Left forelimb (tissue), 1 donor: ENCODE data around the gene CFHR3.
"Not testable (repeated sequence)": the region's sequence is repeated elsewhere in the genome, so short reads cannot be mapped to it uniquely, and the experiment has no call there.

Experiments used
- DNase-seq: peaks from one replicate; pipeline ENCODE4 v3.0.0-alpha.2; 2018; ENCODE audit warnings: low spot score

Gene CFHR3

DNA sequence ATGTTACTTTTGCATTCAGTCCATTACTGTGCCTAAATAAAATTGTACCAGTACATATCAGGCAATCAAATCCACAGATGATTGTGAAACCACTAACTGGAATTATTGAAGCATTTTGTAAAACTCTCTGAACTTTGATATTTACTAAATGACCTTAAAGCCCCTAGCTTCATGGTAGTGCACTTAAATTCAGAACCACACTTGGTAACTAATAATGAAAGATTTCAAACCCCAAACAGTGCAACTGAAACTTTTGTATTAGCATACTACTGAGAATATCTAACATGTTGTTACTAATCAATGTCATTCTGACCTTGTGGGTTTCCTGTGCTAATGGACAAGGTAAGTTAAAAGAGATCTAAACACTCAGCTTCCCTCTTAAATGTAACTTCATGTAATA lies at the start of gene CFHR3:
CFHR3 (plus strand) TSS at position 238 of the 400 bp plus-strand sequence; CDS start at position 285, 47 bp downstream.
- DNase-seq = no peak

DNA sequence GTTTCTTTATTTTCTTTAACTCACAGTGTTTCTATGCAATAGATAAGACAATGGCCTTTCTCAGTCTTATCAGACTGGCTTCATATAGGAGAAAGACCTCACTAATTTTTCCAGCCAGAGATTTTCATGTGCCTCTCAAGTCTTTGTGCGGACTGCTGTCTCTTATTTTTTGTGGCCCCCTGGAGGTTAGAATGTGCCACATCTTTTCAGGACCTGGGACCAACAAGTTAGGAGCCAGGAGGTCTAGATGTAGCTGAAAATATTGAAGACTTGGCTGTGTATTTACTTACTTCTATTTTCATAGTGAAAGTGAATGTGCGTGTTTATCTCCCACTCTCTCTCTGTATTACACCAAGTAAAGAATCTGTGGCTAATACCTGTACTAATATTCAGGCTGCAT lies 42.1 kb upstream of the CFHR3 start:
- no peak for DNase-seq

DNA sequence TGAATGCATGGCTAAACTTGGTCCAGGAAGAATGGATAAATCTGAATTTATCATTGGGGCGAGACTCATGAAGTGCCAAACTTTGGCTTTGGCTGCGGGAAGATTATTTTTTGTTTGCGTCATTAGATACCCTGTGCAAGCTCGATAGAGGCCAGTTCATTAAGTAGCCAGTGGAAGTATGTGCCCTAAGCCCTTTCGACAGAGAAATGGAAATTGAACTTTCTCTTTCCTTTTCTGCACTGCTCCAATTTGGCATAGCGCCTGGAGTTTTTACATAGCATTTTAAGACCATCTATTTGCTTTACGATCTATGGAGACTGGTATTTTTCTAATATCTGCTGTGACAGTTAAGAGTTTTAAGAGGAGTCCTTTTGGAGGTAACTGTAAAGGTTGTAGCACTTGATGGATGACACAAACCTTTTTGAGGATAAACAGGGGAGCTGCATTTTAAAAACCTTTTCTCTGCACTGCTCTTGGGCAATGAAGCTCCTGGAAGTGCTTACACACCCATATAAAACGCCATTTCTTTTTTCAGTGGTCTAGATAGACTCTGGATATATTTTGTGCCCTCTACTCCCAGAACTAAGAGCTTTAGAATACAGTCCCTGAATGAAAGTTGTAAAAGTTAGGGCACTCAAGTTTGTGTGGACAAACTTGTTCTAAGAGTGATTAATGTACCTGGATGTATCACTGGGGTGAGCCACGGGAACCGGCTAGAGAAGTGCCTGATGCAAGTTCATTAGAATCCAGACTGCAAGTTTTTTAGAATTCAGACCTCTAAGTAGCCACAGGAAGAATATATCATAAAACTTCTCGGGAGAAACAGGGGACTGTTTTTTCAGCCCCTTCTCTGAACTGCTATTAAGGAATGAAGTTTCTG lies 41.3 kb upstream of the CFHR3 start:
- DNase-seq = no peak

DNA sequence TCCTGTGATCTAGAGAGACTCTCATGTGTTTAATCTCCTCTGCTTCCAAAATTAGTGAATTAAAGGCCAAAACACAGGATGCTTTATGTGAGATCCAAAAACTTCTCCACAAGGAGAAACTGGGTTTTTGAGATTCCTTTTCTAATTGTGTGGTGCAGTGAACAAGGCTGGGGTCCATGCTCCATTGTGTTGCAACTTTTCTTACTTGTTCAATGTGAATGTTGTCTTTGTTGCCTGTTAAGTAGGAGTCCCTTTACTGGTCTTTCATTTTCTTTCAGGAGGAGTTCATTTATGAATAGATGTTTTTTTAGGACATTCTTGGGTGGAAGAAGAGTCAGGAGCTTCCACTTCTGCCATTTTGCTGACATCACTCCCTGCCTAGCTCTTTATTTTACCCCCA lies 40.6 kb upstream of the CFHR3 start:
- no peak for DNase-seq

DNA sequence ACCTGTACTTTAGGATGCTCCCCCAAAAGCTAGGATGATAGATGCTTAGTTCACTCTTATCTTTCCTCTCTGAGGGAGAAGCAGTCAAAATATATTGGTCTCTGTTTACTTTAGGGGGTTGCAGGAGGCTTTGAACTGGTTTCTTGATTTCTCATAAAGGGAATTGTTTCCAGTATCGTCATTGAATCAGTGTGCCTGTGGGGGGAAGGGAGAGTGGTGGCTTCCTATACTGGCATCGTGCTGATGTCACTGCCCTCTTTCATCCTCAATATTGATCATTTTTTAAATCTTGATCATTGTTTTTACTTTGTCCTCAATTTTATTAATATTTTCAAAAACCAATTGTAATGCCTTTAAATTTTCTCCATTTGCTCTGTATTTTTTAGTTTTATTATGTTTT lies 40.2 kb upstream of the CFHR3 start:
- DNase-seq = no peak

DNA sequence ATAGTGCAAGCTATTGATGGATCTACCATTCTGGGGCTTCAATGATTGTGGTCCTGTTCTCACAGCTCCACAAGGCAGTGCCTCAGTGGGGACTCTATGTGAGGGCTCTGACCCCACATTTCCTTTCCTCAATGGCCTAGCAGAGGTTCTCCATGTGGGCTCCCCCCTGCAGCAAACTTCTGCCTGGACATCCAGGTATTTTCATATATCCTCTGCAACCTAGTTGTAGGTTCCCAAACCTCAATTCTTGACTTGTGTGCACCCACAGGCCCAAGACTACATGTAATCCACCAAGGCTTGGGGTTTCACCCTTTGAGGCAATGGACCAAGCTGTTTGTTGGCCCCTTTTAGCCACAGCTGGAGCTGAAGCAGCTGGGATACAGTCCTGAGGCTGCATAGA lies 35.9 kb upstream of the CFHR3 start:
- DNase-seq = no peak

DNA sequence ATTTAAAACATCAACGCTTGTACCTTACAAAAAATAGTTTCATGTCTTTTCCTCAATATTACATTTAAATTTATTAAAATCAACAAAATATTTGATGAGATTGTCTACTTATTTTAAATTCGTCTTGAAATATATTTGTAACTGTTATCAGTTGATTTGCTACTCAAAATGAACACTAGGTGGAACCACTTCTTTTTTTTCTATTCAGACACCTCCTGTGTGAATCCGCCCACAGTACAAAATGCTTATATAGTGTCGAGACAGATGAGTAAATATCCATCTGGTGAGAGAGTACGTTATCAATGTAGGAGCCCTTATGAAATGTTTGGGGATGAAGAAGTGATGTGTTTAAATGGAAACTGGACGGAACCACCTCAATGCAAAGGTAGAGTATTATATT lies 31.4 kb upstream of the CFHR3 start:
- not testable (repeated sequence) for DNase-seq

DNA sequence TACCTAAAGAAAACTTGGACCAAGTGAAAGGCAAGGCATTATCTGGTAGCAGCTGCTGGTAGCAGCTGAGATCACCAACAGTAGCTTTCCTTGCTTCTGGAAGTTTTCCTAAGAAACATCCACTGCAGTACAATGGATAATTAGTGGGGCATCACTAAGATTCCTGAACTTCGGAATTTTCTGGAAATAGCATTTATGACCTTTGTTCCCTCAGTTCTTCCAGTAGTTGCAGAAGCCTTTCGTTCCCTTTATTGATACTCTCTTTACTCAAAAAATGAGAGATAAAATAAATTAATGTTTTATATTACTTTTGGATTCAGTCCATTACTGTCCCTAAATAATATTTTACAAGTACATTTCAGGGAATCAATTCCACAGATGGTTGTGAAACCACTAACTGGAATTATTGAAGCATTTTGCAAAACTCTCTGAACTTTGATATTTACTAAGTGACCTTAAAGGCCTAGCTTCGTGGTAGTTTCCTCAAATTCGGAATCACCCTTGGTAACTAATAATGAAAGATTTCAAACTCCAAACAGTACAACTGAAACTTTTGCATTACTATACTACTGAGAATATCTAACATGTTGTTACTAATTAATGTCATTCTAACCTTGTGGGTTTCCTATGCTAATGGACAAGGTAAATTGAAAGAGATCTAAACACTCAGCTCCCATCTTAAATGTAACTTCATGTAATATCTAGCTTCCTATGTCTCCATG lies 9.5 kb upstream of the CFHR3 start:
- not testable (repeated sequence) for DNase-seq

DNA sequence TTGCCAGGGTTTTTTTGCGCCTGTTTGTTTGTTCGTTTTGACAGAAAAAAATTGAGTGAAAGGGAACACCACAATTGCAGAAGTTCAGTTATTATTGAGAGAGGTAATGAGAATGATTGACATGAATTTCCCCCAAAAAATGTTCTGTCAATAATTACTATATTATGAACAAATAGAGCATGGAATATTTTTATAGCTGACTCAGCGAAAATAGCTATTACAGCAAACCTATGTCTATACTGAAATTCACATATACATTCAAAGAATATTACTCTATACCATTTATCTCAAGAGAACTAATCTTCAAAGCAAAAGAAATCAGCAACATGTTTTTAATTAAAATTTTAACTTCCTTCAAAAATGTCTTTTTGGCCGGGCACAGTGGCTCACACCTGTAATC lies 4.8 kb upstream of the CFHR3 start:
- not testable (repeated sequence) for DNase-seq

DNA sequence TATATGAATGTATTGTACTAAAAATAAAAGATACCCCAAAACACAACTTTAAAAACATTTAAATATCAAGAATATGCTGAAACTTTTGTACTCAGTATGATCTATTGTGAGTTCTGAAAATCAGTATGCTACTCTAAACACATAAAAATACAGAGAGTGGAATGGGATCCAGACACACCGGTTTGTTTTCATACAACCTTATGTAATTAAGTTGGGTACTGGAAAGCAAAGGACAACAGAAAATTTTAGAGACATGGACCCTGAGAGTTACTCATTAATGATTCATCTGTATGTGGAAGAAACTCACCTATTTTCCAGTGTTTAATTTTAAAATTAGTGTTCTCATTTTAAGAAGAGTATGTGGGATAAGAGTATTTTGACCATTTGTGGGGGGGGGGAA lies 927 bp upstream of the CFHR3 start:
- DNase-seq = no peak

DNA sequence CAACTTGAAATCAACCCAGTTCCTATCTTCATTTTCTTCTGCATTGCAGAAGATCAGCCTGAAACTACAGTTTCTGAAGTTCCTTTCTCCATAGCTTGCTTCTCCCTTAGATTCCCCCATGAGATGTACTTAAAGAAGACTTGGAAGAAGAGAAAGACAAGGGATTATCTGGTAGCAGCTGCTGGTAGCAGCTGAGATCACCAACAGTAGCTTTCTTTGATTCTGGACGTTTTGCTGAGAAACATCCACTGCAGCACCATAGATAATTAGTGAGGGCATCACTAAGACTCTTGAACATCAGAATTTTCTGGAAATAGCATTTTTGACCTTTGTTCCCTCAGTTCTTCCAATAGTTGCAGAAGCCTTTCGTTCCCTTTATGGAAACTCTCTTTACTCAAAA lies 465 bp upstream of the CFHR3 start:
- DNase-seq = no peak

DNA sequence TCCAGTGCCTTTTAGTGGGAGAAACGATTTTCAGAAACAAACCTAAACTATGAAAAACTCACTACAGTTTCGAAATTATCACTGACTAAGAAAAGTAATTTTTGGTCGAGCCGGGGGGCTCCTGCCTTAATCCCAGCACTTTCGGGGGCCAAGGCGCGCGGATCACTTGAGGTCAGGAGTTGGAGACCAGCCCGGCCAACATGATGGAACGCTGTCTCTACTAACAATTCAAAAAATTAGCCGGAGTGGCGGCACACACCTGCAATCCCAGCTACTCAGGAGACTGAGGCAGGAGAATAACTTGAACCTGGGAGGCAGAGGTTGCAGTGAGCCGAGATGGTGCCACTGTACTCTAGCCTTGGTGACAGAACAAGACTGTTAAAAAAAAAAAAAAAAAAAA lies 3.0 kb downstream of the CFHR3 start:
- DNase-seq = no peak

DNA sequence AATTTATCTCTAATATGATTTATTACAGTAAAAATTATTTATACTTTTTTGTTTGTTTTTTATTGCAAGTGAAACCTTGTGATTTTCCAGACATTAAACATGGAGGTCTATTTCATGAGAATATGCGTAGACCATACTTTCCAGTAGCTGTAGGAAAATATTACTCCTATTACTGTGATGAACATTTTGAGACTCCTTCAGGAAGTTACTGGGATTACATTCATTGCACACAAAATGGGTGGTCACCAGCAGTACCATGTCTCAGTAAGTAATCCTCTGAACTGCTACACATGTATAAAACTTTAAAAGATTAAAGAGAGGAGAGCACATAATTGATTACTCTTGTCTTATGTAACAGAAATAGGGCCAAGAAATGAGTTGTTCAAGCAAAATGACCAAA lies 4.5 kb downstream of the CFHR3 start:
- DNase-seq = no peak

DNA sequence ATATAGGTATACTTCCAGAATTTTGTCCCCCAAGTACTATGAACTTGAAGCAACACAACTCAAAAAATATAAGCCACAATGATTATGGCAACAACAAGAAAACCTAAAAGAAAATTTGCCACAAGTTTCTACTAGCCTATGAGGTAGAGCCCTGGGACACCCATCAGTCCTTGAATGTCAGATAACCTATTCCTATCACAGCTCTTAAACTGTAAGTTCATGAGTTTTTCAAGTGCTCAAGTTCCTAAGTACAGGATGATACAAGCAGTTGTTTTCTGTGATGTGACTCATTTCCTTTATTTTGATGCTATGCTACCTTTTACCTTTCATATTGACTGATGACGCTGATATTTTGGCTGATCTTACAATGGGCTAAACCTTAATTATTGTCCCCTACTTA lies 16.6 kb downstream of the CFHR3 start:
- not testable (repeated sequence) for DNase-seq

DNA sequence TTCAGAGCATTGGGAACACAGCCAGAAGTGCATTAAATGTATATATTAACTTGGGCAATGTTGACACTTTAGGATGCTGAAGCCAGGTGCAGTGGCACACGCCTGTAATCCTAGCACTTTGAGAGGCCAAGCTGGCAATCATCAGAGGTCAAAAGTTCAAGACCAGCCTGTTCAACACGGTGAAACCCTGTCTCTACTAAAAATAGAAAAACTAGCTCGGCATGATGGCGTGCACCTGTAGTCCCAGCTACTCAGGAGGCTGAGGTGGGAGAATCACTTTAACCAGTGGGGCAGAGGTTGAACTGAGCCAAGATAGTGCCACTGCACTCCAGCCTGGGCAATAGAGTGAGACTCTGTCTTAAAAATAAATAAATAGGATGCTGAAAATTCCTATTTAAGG lies 19.5 kb downstream of the CFHR3 start:
- DNase-seq = not testable (repeated sequence)

DNA sequence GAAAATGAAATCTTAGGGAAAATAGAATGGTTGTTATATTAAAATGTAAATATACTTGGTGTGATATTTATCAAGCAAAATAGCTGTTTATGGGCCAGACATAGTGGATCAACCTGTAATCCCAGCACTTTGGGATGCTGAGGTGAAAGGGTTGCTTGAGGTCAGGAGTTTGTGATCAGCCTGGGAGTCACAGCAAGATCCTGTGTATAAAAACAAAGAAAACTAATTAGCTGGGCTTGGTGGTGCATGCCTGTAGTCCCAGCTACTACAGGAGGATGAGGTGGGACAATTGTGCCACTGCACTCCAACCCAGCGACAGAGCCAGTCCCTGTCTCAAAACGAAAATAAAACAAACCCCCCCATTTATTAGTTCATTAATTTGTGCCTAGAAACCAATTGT lies 23.3 kb downstream of the CFHR3 start:
- no peak for DNase-seq

DNA sequence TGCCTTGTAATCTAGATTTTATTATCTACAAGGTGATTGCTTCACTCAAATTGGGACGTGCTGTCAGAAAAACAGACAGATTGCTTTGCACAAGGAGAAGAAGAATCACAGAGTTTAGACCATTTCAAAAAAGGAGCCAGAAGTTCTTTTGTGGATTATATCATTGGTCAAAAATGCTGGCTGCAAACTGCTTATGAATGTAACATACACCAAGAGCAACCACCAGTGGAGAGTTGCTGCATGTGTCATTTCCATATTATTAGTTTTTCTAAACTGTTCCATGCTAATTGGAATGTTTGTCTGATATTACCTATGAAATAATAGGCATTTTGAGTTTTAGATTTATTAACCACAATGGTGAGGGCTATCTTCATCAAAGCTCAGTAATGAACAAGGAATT lies 27.3 kb downstream of the CFHR3 start:
- DNase-seq = not testable (repeated sequence)

DNA sequence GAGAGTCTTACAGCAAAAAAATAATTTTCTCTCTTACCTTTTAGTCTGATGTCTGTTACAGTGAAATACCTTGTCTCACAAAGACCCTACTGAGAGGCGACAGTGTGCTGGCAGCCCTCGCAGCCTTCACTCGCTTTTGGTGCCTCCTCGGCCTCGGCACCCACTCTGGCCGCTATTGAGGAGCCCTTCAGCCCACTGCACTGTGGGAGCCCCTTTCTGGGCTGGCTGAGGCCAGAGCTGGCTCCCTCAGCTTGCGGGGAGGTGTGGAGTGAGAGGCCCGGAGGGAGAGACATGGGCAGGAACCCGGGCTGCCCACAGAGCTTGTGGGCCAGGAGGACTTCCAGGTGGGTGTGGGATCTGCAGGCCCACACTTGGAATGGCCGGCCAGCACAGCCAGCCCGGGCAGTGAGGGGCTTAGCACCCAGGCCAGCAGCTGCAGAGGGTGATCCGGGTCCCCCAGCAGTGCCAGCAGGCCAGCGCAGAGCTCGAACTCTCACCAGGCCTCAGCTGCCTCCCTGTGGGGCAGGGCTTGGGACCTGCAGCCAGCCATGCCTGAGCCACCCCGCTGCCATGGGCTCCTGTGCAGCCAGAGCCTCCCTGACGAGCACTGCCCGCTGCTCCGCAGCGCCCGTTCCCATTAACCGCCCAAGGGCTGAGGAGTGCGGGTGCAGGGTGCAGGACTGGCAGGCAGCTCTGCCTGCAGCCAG lies 34.0 kb downstream of the CFHR3 start:
- no peak for DNase-seq

DNA sequence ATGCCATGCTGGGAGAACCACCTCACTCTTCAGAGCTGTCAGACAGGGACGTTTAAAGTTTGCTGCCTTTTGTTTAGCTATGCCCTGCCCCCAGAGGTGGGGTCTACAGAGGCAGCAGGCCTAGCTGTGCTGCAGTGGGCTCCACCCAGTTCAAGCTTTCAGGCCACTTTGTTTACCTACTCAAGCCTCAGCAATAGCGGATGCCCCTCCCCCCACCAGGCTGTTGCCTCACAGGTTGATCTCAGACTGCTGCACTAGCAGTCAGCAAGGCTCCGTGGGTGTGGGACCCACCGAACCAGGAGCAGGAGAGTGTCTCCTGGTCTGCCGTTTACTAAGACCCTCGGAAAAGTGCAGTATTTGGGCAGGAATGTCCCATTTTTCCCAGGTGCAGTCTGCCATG lies 42.8 kb downstream of the CFHR3 start:
- DNase-seq = not testable (repeated sequence)

DNA sequence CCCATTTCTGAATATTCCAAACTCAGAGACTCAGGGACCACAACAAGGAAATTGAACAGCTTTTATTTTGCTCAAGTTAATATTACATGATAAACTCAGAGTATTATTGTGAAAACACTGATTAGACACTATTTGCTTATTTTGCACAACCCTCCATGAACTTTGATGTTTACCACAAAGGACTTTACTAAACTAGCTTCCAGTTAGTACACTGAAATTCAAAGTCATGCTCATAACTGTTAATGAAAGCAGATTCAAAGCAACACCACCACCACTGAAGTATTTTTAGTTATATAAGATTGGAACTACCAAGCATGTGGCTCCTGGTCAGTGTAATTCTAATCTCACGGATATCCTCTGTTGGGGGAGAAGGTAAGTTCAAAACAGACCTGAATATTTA lies 44.9 kb downstream of the CFHR3 start, which contains the start of gene CFHR1:
CFHR1 (plus strand) TSS at position 201 of the 400 bp plus-strand sequence; CDS start at position 315, 114 bp downstream.
- not testable (repeated sequence) for DNase-seq

DNA sequence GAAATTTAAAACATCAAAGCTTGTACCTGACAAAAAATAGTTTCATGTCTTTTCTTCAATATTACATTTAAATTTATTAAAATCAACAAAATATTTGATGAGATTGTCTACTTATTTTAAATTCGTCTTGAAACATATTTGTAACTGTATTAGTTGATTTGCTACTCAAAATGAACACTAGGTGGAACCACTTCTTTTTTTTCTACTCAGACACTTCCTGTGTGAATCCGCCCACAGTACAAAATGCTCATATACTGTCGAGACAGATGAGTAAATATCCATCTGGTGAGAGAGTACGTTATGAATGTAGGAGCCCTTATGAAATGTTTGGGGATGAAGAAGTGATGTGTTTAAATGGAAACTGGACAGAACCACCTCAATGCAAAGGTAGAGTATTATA lies 53.2 kb downstream of the CFHR3 start:
- DNase-seq = not testable (repeated sequence)
